ENCODE measurements around the gene LRRC3. TPM values are rescaled to one million over a fixed set of nuclear protein-coding genes. Genes with fewer than 3 reads are reported as not detected.

The LRRC3 gene
- total RNA-seq, 1 donor from 2014 or later, result 2.7 TPM

DNA sequence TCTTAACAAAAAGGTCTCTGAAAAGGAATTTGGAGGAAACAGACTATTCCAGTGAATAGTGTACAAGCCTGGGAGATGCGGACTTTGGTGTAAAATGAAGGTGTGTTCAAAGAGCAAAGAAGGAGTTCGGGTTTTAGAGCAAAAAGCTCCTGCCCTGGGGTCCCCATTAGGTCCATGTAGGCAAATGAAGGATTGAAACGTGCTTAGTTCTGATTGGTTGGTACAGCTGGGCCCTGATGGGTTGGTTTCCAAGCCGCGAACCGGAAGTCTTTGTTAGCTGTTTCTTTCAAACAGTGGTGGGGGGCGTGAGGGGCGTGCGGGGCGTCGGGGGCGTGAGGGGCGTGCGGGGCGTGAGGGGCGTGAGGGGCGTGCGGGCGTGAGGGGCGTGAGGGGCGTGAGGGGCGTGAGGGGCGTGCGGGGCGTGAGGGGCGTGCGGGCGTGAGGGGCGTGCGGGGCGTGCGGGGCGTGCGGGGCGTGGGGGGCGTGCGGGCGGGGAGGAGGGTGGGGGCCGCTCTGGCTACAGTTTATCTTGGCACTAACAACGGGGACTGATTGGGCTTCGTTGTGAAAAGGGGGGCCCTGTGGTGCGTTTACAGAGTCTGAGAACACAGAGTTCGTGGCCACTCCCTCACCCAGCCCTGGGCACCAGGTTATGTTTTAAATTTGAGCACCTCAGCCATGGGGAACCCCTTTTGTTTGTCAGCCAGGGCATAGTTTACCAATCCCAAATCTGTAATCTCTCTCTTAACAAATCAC is 29.4 kb downstream of the LRRC3 start:
- ATAC-seq (ENCODE audit: poor library complexity) (no peak), DNase-seq (no peak)
- intact Hi-C loops (cut with DNase I), result no loop called here

DNA sequence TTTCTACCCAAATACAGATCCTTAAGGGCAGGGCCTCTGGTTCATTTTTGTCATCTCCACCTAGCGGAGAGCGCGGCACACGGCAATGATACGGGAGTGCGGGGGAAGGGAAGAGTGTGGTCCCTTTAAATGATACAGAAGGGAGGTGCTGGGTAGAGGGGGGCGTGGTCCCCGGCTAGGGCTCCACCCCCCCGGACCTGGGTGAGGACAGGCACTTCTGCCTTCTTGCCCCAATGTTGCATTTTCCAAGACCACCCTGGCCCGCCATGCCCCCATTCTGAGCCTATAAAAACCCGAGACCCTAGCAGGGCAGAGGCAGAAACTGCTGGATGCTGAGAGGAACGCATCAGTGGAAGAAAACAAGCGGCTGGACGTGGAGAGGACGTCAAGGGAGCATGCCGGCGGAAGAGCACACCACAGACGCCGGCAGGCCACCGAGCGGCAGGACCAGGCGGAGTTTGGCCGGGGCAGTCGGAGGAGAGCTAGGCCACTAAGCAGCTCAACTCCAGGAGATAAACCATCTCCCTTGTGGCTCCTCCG is 30.0 kb downstream of the LRRC3 start:
- DNase-seq (peak; percentile 55), ATAC-seq (ENCODE audit: poor library complexity) (peak; percentile 76)
- intact Hi-C loops (cut with DNase I), result no loop called here

DNA sequence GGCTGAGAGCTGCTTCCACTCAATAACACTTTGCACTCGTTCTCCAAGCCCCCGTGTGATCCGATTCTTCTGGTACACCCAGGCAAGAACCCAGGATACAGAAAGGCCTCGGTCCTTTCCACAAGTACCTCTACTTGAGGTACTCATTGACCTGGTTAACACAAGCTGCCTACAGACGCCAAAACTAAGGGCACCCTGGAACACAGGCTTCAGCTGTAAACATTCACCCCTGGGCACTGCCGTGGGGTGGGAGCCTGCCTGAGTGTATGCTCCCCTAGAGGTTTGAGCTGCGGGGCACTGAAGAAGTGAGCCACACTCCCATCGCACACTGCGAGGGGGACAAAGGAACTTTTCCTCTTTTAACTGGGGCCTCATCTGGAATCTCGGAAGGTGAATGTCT is 30.5 kb downstream of the LRRC3 start:
- DNase-seq, result no peak
- no peak for ATAC-seq (ENCODE audit: poor library complexity)
- intact Hi-C loops (cut with DNase I), result no loop called here

DNA sequence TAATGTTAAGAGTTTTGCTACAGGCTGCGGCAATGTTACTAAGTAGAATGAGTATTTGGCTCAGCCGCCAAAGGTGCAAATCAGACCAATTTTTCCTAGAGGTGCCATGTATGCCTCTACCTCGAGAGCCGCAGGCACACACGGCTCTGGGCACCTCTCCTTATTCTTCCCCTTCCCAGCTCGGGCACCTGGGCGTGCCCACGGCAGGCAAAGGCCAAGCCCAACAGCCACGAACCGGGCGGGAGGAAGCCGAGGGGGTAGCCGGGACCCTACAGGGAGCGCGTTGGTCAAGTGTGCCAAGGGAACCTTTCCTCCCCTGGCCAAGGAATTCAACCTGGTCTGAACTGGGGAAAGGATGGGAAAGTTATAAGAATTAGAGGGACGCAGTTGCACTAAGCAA is 31.0 kb downstream of the LRRC3 start:
- no peak for DNase-seq
- ATAC-seq (ENCODE audit: poor library complexity), result no peak
- intact Hi-C loops (cut with DNase I), result no loop called here

DNA sequence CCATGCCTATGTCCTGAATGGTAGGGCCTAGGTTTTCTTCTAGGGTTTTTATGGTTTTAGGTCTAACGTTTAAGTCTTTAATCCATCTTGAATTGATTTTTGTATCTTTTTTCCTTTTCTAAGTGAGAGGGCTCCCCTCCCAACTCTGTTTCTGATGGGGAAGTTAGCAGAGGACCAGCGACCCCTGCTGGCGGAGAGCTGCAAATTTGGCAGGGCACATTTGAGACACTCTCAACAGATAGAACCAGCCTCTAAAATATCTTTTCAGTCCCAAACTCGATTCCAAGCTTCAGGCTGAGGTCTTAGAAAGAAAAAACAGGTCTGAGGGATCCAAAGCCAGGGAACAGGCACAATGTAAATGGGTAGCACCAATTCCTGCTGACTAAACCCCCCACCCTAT is 32.5 kb downstream of the LRRC3 start:
- intact Hi-C loops (cut with DNase I), result no loop called here
- ATAC-seq (ENCODE audit: poor library complexity) (no peak), DNase-seq (no peak)

DNA sequence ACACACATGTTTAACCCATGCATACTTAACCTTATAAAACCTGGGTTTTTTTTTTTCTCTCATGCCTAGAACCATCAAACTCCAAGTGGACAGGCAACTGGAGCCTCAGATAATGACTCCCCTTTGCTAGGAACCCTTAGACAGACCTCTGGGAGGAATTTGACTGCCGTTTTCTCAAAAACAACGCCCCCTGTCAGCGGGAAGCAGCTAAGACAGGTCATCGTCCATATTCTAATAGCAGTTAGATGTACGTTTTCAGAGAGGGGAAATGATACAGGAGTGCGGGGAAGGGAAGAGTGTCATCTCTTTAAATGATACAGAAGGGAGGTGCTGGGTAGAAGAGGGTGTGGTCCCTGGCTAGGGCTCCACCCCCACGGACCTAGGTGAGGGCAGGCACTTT is 34.7 kb downstream of the LRRC3 start:
- ATAC-seq (ENCODE audit: poor library complexity), result no peak
- intact Hi-C loops (cut with DNase I), result no loop called here

DNA sequence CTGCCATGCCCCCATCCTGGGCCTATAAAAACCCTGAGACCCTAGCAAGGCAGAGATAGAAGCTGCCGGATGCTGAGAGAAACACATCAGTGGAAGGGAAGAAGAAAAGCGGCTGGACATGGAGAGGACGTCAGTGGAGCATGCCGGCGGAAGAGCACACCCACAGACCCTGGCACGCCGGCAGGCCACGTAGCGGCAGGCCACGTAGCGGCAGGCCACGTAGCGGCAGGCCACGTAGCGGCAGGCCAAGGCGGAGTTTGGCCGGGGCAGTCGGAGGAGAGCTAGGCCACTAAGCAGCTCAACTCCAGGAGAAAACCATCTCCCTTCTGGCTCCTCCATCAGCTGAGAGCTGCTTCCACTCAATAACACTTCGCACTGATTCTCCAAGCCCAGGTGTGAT is 35.1 kb downstream of the LRRC3 start:
- DNase-seq (no peak), ATAC-seq (ENCODE audit: poor library complexity) (no peak)
- intact Hi-C loops (cut with DNase I), result no loop called here

More for the DNA sequence above, 34.7 kb downstream of the LRRC3 start:
- no peak for DNase-seq

DNA sequence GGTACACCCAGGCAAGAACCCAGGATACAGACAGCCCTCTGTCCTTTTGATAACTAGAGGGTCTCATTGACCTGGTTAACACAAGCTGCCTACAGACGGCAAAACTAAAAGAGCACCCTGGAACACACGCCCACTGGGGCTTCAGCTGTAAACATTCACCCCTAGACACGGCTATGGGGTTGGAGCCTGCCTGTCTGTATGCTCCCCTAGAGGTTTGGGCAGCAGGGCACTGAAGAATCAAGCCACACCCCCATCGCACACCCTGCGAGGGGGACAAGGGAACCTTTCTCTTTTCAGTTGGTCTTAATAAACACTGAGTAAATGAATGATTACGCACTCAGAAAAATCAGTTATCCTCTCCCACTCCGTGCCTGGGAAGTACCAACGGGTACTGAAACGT is 35.5 kb downstream of the LRRC3 start:
- no peak for ATAC-seq (ENCODE audit: poor library complexity)

DNA sequence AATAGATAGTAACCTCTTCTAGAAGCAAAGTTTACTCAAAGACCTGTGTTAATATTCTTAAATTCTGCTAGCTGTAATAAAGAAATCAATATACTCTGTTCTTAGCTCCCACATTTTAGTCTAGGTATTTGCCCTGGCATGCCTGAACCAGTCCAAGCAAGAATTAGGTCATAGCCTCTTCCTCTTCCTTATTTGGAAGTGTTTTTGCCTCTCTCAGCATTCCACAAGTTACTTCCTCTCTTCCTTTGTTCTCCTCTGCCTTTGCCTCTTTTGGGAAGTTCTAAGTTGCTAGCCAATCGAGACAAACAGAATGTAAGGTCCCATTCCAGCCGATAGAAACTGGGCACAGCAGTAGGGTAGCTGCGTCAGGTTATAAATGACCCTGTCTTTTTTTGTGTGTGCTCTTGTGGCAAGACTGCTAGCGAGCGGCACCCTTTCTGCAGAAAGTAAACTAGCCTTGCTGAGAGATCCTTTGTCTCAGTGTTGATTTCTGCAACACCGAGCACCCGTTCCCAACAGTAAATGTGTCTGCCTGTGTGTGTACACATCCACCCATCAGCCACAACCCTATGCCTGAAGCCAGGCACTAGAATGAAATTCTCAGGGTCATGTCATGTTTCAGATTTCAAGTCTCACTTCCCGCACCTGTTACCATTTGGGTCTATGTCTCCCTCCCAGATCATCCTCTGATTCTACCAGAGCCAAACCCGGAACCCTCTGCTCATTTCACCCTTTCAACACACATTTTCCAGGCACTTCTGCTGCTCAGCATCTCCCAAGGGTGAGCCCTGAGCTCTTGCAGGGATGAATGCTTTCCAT is 37.5 kb downstream of the LRRC3 start:
- intact Hi-C loops (cut with DNase I), result no loop called here
- DNase-seq (no peak), ATAC-seq (ENCODE audit: poor library complexity) (no peak)

More for the DNA sequence above, 35.5 kb downstream of the LRRC3 start:
- intact Hi-C loops (cut with DNase I), result no loop called here
- no peak for DNase-seq

DNA sequence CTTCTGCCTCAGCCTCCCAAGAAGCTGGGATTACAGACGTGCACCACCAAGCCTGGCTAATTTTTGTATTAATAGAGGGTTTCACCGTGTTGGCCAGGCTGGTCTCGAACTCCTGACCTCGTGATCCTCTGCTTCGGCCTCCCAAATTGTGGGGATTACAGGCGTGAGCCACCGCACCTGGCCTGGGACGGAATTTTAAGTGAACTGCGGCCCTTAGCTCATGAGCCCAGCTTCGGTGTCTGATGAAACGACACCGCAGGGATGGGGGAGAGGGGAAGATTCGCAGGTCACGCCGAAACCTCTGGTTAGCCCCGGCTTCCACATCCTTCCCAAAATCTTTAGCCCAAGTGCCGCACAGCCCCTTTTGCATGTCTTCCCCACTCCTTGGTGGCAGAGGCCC is 39.1 kb downstream of the LRRC3 start:
- DNase-seq (no peak), ATAC-seq (ENCODE audit: poor library complexity) (no peak)
- intact Hi-C loops (cut with DNase I), result no loop called here

DNA sequence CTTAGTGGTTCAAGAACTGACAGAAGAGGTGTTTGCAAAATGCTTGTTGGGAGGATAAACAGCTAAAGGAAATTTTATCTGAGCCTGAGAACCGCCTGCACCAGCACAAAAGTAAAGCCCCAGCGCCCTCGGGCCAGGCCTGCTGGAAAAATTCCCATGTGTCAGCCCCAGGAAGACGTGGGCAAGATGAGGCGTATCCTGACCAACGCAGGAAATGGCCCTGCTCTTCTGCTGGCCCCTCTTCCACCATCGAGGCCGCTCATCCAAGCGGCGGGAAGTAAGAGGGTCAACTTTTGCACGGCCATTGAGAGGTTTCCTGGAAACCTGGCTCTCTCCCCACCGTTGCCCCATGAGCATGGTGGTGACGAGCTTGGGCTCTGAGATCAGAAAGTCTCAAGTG is 39.6 kb downstream of the LRRC3 start:
- no peak for DNase-seq
- intact Hi-C loops (cut with DNase I), result no loop called here
- no peak for ATAC-seq (ENCODE audit: poor library complexity)

DNA sequence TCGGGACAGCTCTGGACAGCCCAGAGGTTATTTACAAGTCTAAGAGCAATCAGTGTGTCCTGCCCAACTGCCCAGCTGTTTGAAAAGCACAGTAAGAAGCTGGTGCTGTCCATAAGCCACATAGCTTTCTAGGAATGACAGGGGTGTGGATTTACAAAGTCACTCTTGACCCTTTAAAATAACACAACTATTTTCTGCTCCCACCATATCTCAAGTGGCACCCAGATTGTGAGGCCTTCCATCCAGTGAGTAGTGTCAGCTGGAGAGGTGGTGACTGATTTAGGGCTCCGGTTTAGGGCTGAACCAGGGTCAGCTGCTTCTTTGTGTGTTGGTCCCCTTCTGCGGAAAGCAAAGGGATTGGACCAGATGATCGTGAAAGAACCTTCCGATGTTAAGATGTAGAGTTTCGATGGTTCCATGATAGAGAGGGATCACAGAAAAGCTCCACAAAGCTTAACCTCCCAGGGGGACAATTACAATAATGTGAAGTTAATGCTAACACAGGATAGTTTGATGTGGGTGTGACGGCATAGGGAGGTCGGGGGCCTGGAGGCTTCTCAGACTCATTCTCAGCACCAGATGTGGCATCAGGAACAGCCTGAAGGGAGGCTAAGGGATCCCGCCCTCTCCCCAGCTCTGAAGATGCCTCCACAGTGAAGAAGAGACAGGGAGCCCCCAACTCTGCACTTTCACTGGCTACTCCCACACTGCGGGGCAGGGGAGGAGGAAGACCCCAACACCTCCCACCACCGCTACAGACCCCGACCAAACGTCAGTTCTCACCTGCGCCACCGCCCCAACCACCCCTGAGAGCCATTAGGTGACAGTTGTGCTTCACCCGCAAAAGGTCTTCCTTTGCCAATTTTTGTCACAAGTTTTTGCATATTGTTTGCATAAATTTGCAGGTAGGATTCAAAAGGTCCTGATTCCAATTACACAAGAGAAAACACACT is 40.6 kb downstream of the LRRC3 start:
- no peak for DNase-seq
- intact Hi-C loops (cut with DNase I), result no loop called here
- ATAC-seq (ENCODE audit: poor library complexity), result peak; percentile 81

DNA sequence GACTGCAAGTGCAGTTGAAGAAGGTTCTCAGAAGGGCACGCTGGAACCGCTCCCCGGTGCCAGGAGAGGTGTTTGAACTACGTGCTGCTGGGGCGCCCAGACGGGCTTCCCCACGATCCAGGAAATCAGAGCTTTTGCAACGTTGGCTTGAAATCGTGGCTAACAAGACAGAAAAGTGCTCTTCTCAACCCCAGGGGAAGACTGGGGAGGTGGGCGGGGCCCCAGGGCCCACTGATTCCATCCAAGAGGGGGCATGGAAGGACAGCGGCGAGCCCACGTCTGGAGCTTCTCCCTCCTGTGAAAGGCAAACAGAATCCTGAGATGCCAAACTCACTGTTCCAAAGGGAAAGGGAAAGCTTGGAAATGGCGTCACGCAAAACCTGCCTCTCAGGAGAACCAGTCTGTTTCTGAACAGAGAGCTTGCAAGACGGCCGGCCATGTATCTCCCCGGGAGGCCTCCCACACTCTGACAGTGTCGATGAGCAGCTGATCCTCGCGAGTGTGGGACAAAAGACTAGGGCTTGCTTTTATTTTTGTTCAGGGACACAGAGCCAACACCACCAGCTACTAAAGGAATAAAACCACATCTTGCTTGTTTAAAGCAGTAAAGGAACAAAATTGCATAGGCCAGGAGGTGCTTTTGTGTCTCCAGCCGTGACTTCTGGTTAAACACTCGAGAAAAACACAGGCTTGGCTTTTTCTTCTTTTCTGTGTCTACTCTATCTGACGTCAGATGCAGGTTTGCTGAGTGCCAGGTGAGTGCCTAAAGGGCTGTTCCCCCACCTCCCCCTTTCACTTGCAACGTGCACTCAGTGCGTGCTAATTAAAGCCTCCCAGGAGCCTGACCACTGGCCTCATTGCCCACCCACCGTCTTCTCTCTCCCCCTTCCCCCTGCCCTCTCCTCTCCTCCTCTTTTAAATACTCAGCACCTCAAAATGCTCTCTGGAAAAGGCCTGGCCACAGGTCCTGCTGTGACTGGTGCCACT is 41.5 kb downstream of the LRRC3 start:
- intact Hi-C loops (cut with DNase I), result no loop called here
- peak; percentile 26 for ATAC-seq (ENCODE audit: poor library complexity)
- no peak for DNase-seq

DNA sequence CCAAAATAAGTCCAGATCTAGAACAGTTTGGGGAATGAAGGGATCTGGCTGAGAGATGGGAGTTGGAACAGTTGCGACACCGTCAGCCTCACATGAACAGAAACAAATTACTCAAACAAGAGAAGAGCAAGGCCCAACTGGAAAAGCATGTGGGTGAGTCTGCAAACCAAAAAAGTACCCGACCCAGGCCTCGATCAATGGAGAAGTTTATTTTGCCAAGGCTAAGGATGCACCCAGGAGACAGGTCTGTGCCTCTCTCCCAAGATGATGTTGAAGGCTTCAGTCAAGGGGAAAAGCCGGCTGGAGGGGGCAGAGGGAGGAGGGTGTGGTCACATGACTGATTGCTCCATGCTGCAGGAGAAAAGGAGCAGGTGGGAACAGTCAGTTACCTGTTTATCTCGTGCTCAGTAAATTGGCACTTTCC is 42.4 kb downstream of the LRRC3 start:
- intact Hi-C loops (cut with DNase I), result no loop called here
- DNase-seq (no peak), ATAC-seq (ENCODE audit: poor library complexity) (peak; percentile 38)

DNA sequence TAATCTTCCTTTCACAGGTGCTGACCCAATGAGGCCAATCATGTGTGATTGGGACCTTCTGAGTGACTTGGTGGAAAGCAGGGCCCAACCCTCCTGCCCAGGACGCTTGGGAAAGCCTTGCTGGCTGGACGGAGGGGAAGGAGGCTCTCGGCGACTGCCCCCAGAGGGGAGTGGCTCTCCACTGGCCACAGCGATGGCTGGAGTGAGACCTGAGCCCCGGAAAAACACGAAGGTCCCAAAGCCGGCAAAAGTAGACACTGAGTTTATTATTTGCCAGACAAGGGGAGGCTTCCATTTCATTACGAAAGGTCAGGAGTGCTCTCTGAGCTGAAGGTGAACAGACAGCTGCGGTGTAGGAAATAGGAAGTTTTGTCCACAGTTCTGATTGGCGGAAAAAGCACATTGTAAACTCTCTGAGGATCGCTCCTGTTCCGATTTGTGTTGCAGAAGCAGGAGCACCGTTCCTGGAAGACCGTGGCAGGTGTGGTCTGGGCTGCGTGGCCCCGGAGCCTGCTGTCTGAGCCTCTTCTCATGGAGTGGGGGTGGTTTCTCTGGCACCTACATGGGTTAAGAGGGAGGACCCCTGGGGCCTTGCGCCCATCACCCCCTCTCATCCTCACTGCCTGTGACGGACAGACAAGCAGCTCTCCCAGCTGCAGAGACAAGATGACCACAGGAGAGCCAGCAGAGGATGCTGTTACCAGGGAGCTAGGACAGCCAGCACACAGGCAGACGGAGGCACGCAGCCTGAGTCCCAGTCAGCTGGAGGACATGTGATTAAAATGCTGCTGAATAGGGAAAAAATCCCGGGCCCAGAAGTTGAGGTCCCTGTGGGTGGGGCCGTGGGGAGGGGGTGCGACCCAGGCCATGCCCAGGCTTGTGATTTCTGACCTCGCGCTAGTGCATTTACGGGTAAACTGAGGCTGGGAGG is 43.2 kb downstream of the LRRC3 start:
- DNase-seq (no peak), ATAC-seq (ENCODE audit: poor library complexity) (no peak)
- intact Hi-C loops (cut with DNase I), result no loop called here

DNA sequence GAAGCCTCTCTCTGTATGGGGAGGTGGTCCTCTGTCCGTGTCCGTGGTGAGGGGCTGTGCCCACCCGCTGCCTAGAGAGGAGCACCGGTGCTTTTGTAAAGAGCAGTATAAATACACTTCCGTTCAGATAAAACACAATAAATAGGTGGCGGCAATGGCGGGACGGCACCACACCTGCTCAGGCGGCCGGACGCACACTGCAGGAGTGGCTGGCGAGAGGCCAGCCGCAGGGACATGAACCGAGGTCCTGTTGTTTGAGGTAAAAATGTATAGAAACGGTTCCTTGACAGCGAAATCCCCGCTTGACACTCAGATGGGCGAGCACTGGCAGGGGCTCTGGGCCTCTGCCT is 43.9 kb downstream of the LRRC3 start:
- DNase-seq (no peak), ATAC-seq (ENCODE audit: poor library complexity) (no peak)
- intact Hi-C loops (cut with DNase I), result no loop called here

DNA sequence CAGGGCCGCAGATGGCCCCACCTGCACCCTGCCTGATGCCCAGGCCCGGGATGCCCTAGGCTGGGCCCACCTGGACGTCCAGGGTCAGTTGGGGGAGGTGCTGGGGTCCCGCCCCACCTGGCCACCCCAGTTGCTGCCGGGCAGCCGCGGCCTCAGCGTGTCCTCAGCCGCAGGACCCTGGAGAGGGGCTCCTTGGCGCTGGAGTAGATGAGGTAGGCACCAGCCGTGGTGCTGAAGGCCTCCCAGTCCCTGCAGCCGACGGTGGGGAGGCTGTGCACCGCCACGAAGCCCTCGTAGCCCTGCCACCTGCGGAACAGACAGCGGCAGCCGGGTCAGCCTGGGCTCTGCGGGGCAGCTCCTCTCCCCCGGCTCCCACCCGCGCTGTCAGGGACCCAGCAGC is 44.3 kb downstream of the LRRC3 start:
- DNase-seq, result peak; percentile 34
- ATAC-seq (ENCODE audit: poor library complexity), result no peak
- intact Hi-C loops (cut with DNase I), result no loop called here

Measured in Right ventricle myocardium superior (tissue), 1 donor.